ENCODE results near the gene PTH2R. TPM values are rescaled to one million over a fixed set of nuclear protein-coding genes. Genes with fewer than 3 reads are reported as not detected.

The PTH2R gene
- total and polyA plus RNA-seq, 2 experiments from 2014 or later: 0.18 to 0.38 TPM

- no peak for TF ChIP-seq ZNF462 (CRISPR knock-in tag; IDR thresholded peaks at IDR 0.05)
- TF ChIP-seq NANOG (IDR thresholded peaks at IDR 0.05; ENCODE audit: borderline replicate concordance): no peak
- TF ChIP-seq JUNB (IDR thresholded peaks at IDR 0.05; ENCODE audit: unreplicated experiment): no peak
- TF ChIP-seq, protein P1, sequence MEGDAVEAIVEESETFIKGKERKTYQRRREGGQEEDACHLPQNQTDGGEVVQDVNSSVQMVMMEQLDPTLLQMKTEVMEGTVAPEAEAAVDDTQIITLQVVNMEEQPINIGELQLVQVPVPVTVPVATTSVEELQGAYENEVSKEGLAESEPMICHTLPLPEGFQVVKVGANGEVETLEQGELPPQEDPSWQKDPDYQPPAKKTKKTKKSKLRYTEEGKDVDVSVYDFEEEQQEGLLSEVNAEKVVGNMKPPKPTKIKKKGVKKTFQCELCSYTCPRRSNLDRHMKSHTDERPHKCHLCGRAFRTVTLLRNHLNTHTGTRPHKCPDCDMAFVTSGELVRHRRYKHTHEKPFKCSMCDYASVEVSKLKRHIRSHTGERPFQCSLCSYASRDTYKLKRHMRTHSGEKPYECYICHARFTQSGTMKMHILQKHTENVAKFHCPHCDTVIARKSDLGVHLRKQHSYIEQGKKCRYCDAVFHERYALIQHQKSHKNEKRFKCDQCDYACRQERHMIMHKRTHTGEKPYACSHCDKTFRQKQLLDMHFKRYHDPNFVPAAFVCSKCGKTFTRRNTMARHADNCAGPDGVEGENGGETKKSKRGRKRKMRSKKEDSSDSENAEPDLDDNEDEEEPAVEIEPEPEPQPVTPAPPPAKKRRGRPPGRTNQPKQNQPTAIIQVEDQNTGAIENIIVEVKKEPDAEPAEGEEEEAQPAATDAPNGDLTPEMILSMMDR (conservative IDR thresholded peaks at IDR 0.05; ENCODE audit: low read depth in 2 of 2): no peak
- no peak for TF ChIP-seq CREB1 (CRISPR knock-in tag; IDR thresholded peaks at IDR 0.05; ENCODE audit: low read depth)
- TF ChIP-seq ZNF331 (CRISPR knock-in tag; IDR thresholded peaks at IDR 0.05; ENCODE audit: low read depth): no peak
- TF ChIP-seq ETS1 (IDR thresholded peaks at IDR 0.05): no peak
- no peak for TF ChIP-seq EZH2phosphoT487 (IDR thresholded peaks at IDR 0.05; ENCODE audit: unreplicated experiment)
- TF ChIP-seq EZH2 (IDR thresholded peaks at IDR 0.05; ENCODE audit: low read depth, unreplicated experiment): no peak
- no peak for TF ChIP-seq ZNF114 (CRISPR knock-in tag; IDR thresholded peaks at IDR 0.05)
- TF ChIP-seq POLR2AphosphoS5 (IDR thresholded peaks at IDR 0.05; ENCODE audit: low read depth): no peak
Measured at GRCh38 chr2:208541989-208542464, 135.4 kb downstream of the PTH2R start (continued).

Measured in GM23338 (cell line).